SK-N-SH (cell line): ENCODE results near the gene NRCAM.

Source experiments
- TAF1 ChIP-seq: IDR thresholded peaks from 2 replicates; pipeline ENCODE4 v1.6.1; 2012; ENCODE audit warnings: low read depth, mild to moderate bottlenecking, low read length, moderate library complexity, borderline replicate concordance
- TF ChIP-seq, protein P1 (sequence below): fragments of 200-600 bp; sonication (generic); IDR thresholded peaks from 2 replicates; pipeline ENCODE4 v1.6.1; 2017; ENCODE audit warnings: antibody characterized with exemption, mild to moderate bottlenecking, moderate library complexity

DNA sequence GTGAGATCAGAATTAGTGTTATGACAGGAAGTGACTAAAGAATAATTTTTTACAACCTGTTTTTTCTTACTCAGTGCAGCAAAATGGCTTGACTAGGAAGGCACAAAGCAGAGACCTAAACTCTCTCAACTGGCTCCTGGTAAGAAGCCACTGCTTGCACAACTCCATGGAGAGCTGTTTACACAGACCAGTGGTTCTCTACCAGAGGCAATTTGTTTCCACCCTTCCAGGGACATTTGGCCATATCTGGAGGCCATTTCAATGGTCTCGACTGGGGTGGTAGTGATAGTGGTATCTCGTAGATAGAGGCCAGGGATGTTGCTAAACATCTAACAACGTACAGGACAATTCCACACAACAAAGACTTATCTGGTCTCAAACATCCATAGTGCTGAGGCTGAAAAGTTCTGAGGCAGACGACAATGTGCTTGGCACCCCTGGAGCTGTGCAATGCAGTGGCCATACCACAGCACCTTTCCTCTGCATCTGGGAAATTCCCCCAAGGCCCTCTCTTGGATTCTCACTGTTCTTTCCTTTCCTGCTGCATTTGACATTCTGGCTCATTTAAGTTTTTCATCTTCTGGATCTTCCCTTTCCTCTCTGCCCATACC, 220.7 kb downstream of the NRCAM start:
- TF ChIP-seq, protein P1, sequence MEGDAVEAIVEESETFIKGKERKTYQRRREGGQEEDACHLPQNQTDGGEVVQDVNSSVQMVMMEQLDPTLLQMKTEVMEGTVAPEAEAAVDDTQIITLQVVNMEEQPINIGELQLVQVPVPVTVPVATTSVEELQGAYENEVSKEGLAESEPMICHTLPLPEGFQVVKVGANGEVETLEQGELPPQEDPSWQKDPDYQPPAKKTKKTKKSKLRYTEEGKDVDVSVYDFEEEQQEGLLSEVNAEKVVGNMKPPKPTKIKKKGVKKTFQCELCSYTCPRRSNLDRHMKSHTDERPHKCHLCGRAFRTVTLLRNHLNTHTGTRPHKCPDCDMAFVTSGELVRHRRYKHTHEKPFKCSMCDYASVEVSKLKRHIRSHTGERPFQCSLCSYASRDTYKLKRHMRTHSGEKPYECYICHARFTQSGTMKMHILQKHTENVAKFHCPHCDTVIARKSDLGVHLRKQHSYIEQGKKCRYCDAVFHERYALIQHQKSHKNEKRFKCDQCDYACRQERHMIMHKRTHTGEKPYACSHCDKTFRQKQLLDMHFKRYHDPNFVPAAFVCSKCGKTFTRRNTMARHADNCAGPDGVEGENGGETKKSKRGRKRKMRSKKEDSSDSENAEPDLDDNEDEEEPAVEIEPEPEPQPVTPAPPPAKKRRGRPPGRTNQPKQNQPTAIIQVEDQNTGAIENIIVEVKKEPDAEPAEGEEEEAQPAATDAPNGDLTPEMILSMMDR, result no peak
- TF ChIP-seq TAF1, result no peak
